ENCODE measurements around the gene COMP. TPM values are rescaled to one million over a fixed set of nuclear protein-coding genes. Genes with fewer than 3 reads are reported as not detected.
A peak's percentile ranks its signal among the peaks of the same experiment; 100 is the strongest.

Gene COMP
- polyA plus RNA-seq, 1 experiment, result 9.2 TPM

DNA sequence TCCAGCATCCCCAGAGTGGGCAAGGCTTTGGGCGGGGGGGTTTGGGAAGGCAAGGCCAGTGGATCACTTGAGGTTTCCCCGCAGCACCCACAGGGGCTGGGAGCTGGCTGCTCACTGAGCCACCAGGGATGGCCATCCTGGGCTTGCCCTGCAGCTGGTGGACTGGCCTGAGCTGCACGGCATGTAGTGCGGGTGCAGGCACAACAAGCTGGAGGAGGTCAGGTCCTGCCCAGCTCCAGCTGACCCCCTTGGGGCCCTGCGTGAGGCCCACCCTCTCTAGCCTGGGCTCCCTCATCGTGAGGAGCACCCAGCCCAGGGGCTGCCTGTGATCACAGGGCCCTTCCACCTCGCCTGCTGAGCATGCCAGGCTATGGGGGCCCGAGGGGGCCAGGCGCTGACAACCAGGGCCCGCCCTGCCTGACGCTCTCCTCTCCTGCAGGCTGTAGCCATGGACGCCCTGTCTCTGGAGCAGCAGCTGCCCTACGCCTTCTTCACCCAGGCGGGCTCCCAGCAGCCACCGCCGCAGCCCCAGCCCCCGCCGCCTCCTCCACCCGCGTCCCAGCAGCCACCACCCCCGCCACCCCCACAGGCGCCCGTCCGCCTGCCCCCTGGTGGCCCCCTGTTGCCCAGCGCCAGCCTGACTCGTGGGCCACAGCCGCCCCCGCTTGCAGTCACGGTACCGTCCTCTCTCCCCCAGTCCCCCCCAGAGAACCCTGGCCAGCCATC lies 22.9 kb downstream of the COMP start:
- no peak overlapping the region for H3K4me3 ChIP-seq (ENCODE audit: low read depth, low read length)
- no peak for TF ChIP-seq CTCF (IDR thresholded peaks at IDR 0.05; ENCODE audit: insufficient read depth, low read depth, low read length)
- ChIA-PET CTCF (interaction anchor here (0.8 to 1.3 kb wide), 2 partner anchors 79 kb away, joined by 3 read pairs; no protein-coding TSS in a partner anchor), POLR2A (no interaction called here)
- H3K36me3 ChIP-seq (ENCODE audit: control insufficient read depth, insufficient read depth, low read length), result peaks cover 1% of the 10 kb centered on the region; the same call in 1 of the 2 replicates
- H3K27me3 ChIP-seq (ENCODE audit: control insufficient read depth, insufficient read depth, low read length), result no peaks in the 10 kb centered on the region
- no peak for DNase-seq (ENCODE audit: low read depth)

GRCh38 chr19:18765224-18765623 lies 25.9 kb downstream of the COMP start:
- no peak for DNase-seq (ENCODE audit: low read depth)
- ChIA-PET POLR2A (no interaction called here), CTCF (interaction anchor here (1.3 kb wide), 1 partner anchor 10 kb away, joined by 3 read pairs; no protein-coding TSS in a partner anchor)
- H3K36me3 ChIP-seq (ENCODE audit: control insufficient read depth, insufficient read depth, low read length), result peaks cover 1% of the 10 kb centered on the region; the same call in 1 of the 2 replicates
- H3K27me3 ChIP-seq (ENCODE audit: control insufficient read depth, insufficient read depth, low read length), result no peaks in the 10 kb centered on the region
- TF ChIP-seq CTCF (IDR thresholded peaks at IDR 0.05; ENCODE audit: insufficient read depth, low read depth, low read length), result no peak
- no peak overlapping the region for H3K4me3 ChIP-seq (ENCODE audit: low read depth, low read length)

- Histone ChIP-seq H3K36me3 (ENCODE audit: control insufficient read depth, insufficient read depth, low read length) (peaks cover 1% of the 10 kb centered on the region; the same call in 1 of the 2 replicates), H3K27me3 (ENCODE audit: control insufficient read depth, insufficient read depth, low read length) (no peaks in the 10 kb centered on the region), H3K4me3 (ENCODE audit: low read depth, low read length) (no peak overlapping the region)
- CTCF ChIA-PET, result interaction anchor here (0.8 to 1.3 kb wide), 2 partner anchors 11 to 82 kb away, joined by 3 read pairs; no protein-coding TSS in a partner anchor
- no peak for TF ChIP-seq CTCF (IDR thresholded peaks at IDR 0.05; ENCODE audit: insufficient read depth, low read depth, low read length)
- DNase-seq (ENCODE audit: low read depth), result no peak
- POLR2A ChIA-PET, result no interaction called here
These were observed 26.5 kb downstream of the COMP start for GRCh38 chr19:18764591-18765051.

GRCh38 chr19:18763674-18764590 lies 27.2 kb downstream of the COMP start:
- ChIA-PET CTCF (interaction anchor here (0.8 to 0.9 kb wide), 2 partner anchors 83 to 170 kb away, joined by 3 to 4 read pairs; no protein-coding TSS in a partner anchor), POLR2A (no interaction called here)
- Histone ChIP-seq H3K27me3 (ENCODE audit: control insufficient read depth, insufficient read depth, low read length) (no peaks in the 10 kb centered on the region), H3K4me3 (ENCODE audit: low read depth, low read length) (no peak overlapping the region), H3K36me3 (ENCODE audit: control insufficient read depth, insufficient read depth, low read length) (no peaks in the 10 kb centered on the region; the same call in 1 of the 2 replicates)
- TF ChIP-seq CTCF (IDR thresholded peaks at IDR 0.05; ENCODE audit: insufficient read depth, low read depth, low read length), result no peak
- peak; percentile 58 for DNase-seq (ENCODE audit: low read depth)
